DOHH2 (cell line): Measurements from ENCODE around the gene DNMBP.

Source experiments
- H3F3A ChIP-seq: fragments of 200-600 bp; sonication (generic), shearing (Covaris generic); 2 replicates; pipeline ENCODE4 v1.6.0; 2016; ENCODE audit warnings: antibody characterized with exemption, mild to moderate bottlenecking; ENCODE audit not compliant: control insufficient read depth, insufficient read depth
- H3K27ac ChIP-seq: fragments of 200-600 bp; sonication (generic); 2 replicates; pipeline ENCODE4 v1.5.1; 2014; ENCODE audit warnings: low read depth, mild to moderate bottlenecking, low read length, moderate library complexity
- H3K27me3 ChIP-seq: fragments of 200-600 bp; sonication (generic); 2 replicates; pipeline ENCODE4 v1.6.1; 2014; ENCODE audit warnings: mild to moderate bottlenecking, low read length, mixed read lengths; ENCODE audit not compliant: control insufficient read depth
- H3K36me3 ChIP-seq: fragments of 200-600 bp; sonication (generic); 2 replicates; pipeline ENCODE4 v1.6.1; 2014; ENCODE audit warnings: mild to moderate bottlenecking, low read length, moderate library complexity, mixed read lengths; ENCODE audit not compliant: control insufficient read depth
- H3K4me1 ChIP-seq: fragments of 200-600 bp; sonication (generic); 2 replicates; pipeline ENCODE4 v1.6.1; 2014; ENCODE audit warnings: mild to moderate bottlenecking, low read length, mixed read lengths; ENCODE audit not compliant: control insufficient read depth
- H3K4me2 ChIP-seq: fragments of 200-600 bp; sonication (generic); 2 replicates; pipeline ENCODE4 v1.6.0; 2014; ENCODE audit warnings: mild to moderate bottlenecking, low read length, moderate library complexity
- H3K4me3 ChIP-seq: fragments of 200-600 bp; sonication (generic); 2 replicates; pipeline ENCODE4 v1.5.1; 2014; ENCODE audit warnings: mild to moderate bottlenecking, low read length, mixed read lengths
- H3K79me2 ChIP-seq: fragments of 200-600 bp; sonication (generic); 2 replicates; pipeline ENCODE4 v1.6.1; 2014; ENCODE audit warnings: mild to moderate bottlenecking, low read length, mixed read lengths; ENCODE audit not compliant: control insufficient read depth
- H3K9me2 ChIP-seq: fragments of 200-600 bp; sonication (generic); replicated peaks from 2 replicates; pipeline ENCODE4 v1.6.1; 2014; ENCODE audit warnings: mild to moderate bottlenecking, low read length, mixed read lengths; ENCODE audit not compliant: control insufficient read depth
- H3K9me3 ChIP-seq: fragments of 200-600 bp; sonication (generic); 2 replicates; pipeline ENCODE4 v1.6.1; 2014; ENCODE audit warnings: antibody characterized with exemption, low read length, mixed read lengths; ENCODE audit not compliant: control insufficient read depth, insufficient read depth
- H4K20me1 ChIP-seq: fragments of 200-600 bp; sonication (generic); 2 replicates; pipeline ENCODE4 v1.6.0; 2014; ENCODE audit warnings: low read depth, mild to moderate bottlenecking, antibody characterized with exemption, low read length, moderate library complexity; ENCODE audit not compliant: control insufficient read depth, insufficient read depth
- EZH2phosphoT487 ChIP-seq: fragments of 200-600 bp; sonication (generic); IDR thresholded peaks from 2 replicates; pipeline ENCODE4 v1.6.1; 2017; ENCODE audit warnings: borderline replicate concordance, mild to moderate bottlenecking, antibody characterized with exemption, low read length, moderate library complexity, mixed read lengths
- TF ChIP-seq, protein P1 (sequence below): fragments of 200-600 bp; sonication (generic); IDR thresholded peaks from one replicate; pipeline ENCODE4 v1.5.1; 2014; ENCODE audit warnings: antibody characterized with exemption, mild to moderate bottlenecking, low read depth, low read length; ENCODE audit not compliant: poor library complexity, severe bottlenecking

DNMBP gene

DNA sequence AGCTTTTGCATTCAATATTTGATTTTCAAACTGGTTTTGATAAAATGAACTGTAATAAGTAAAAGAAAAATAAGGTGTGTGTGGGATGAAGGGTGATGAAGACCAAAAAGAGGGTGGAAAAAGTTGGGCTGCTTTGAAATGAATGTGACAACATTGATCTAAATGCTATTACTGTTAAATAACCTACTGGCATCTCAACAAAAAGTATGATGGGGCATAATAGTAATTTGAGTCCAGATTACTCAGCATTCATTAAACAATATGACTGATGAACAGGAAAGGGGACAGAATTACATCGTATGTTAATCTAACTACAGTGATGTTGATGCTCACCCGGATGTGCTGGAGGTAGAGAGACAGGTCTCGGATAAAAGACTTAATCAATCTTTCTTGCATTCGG, 115.1 kb downstream of the DNMBP start:
- H4K20me1 ChIP-seq = no peaks in the 10 kb centered on the region
- no peaks in the 10 kb centered on the region for H3K27me3 ChIP-seq
- TF ChIP-seq, protein P1, sequence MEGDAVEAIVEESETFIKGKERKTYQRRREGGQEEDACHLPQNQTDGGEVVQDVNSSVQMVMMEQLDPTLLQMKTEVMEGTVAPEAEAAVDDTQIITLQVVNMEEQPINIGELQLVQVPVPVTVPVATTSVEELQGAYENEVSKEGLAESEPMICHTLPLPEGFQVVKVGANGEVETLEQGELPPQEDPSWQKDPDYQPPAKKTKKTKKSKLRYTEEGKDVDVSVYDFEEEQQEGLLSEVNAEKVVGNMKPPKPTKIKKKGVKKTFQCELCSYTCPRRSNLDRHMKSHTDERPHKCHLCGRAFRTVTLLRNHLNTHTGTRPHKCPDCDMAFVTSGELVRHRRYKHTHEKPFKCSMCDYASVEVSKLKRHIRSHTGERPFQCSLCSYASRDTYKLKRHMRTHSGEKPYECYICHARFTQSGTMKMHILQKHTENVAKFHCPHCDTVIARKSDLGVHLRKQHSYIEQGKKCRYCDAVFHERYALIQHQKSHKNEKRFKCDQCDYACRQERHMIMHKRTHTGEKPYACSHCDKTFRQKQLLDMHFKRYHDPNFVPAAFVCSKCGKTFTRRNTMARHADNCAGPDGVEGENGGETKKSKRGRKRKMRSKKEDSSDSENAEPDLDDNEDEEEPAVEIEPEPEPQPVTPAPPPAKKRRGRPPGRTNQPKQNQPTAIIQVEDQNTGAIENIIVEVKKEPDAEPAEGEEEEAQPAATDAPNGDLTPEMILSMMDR = no peak
- TF ChIP-seq EZH2phosphoT487 = no peak
- H3K27ac ChIP-seq = no peak overlapping the region
- peaks cover 78% of the 10 kb centered on the region for H3K36me3 ChIP-seq
- no peaks in the 10 kb centered on the region for H3K79me2 ChIP-seq
- H3K4me2 ChIP-seq = no peak overlapping the region
- no peak overlapping the region for H3K4me3 ChIP-seq
- no peaks in the 10 kb centered on the region for H3K9me2 ChIP-seq
- H3K4me1 ChIP-seq = no peaks in the 10 kb centered on the region
- peaks cover 5% of the 10 kb centered on the region for H3F3A ChIP-seq
- H3K9me3 ChIP-seq = no peaks in the 10 kb centered on the region

GRCh38 chr10:99888622-99889021, 121.1 kb downstream of the DNMBP start:
- H3K9me3 ChIP-seq = no peaks in the 10 kb centered on the region
- no peak overlapping the region for H3K4me2 ChIP-seq
- H3K4me3 ChIP-seq = no peak overlapping the region
- no peaks in the 10 kb centered on the region for H3K27me3 ChIP-seq
- no peaks in the 10 kb centered on the region; the same call in 1 of the 2 replicates for H4K20me1 ChIP-seq
- peaks cover 77% of the 10 kb centered on the region for H3K36me3 ChIP-seq
- no peak overlapping the region for H3K27ac ChIP-seq
- no peak for TF ChIP-seq EZH2phosphoT487
- TF ChIP-seq, protein P1 = no peak
- no peaks in the 10 kb centered on the region for H3K9me2 ChIP-seq
- no peaks in the 10 kb centered on the region for H3K79me2 ChIP-seq
- H3K4me1 ChIP-seq = no peaks in the 10 kb centered on the region
- peaks cover 5% of the 10 kb centered on the region for H3F3A ChIP-seq

DNA sequence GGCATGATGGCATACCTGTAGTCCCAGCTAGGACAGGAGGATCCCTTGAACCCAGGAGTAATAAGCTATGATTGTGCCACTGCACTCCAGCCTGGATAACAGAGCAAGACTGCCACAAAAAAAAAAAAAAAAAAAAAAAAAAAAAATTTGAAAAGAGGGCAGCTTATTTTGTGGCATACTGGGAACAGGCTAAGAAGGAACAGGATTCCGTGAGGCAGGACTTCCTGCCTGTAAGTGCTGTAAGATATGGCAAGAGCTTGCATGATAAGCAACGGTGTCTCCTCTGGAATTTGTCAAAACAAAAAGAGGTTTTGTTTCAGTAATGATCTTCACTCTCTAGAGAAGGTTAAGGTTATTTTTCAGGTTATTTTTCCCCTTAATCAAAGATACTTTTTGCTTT, 126.2 kb downstream of the DNMBP start:
- Histone ChIP-seq H3K27me3 (no peaks in the 10 kb centered on the region), H4K20me1 (no peaks in the 10 kb centered on the region; the same call in 1 of the 2 replicates), H3K27ac (no peak overlapping the region), H3K79me2 (no peaks in the 10 kb centered on the region), H3F3A (no peaks in the 10 kb centered on the region), H3K9me2 (no peaks in the 10 kb centered on the region), H3K36me3 (peaks cover 94% of the 10 kb centered on the region), H3K4me3 (no peak overlapping the region), H3K9me3 (no peaks in the 10 kb centered on the region), H3K4me1 (no peaks in the 10 kb centered on the region), H3K4me2 (no peak overlapping the region)
- TF ChIP-seq, protein P1 = no peak

DNA sequence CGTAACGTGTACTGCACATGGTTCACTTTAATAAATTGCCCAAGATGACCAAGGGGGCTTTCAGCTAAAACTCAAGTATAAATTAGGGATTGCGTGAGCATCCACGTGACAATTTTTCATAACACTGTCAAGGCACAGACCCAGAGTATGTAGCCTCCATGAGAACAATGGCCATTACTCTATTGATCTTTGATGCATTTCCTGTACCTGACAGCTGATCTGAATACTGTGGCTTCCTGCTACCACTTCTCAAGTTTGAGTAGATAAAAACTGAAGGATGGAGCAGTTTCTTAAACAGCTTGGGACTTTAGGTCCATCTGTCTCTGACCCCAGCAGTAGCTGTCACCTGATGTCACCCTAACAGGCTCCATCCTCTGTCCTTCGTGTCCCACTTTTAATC, 128.4 kb downstream of the DNMBP start:
- Histone ChIP-seq H3K4me2 (no peak overlapping the region), H3K36me3 (peaks cover 94% of the 10 kb centered on the region), H3K4me1 (no peaks in the 10 kb centered on the region), H3K9me2 (no peaks in the 10 kb centered on the region), H4K20me1 (no peaks in the 10 kb centered on the region), H3K9me3 (no peaks in the 10 kb centered on the region), H3K4me3 (no peak overlapping the region), H3F3A (no peaks in the 10 kb centered on the region), H3K79me2 (no peaks in the 10 kb centered on the region), H3K27ac (no peak overlapping the region), H3K27me3 (no peaks in the 10 kb centered on the region)
- TF ChIP-seq, protein P1 = no peak
- TF ChIP-seq EZH2phosphoT487 = no peak
